C4-2B (cell line): ENCODE data around the gene ADGRG7.

Source experiments
- ZFX ChIP-seq: fragments of 450-650 bp; IDR thresholded peaks from 2 replicates; pipeline ENCODE4 v1.6.1; 2017
- TF ChIP-seq, protein P1 (sequence below): fragments of 450-650 bp; conservative IDR thresholded peaks from 2 replicates; pipeline ENCODE4 v1.5.1; 2017; ENCODE audit warnings: mild to moderate bottlenecking

- TF ChIP-seq, protein P1, sequence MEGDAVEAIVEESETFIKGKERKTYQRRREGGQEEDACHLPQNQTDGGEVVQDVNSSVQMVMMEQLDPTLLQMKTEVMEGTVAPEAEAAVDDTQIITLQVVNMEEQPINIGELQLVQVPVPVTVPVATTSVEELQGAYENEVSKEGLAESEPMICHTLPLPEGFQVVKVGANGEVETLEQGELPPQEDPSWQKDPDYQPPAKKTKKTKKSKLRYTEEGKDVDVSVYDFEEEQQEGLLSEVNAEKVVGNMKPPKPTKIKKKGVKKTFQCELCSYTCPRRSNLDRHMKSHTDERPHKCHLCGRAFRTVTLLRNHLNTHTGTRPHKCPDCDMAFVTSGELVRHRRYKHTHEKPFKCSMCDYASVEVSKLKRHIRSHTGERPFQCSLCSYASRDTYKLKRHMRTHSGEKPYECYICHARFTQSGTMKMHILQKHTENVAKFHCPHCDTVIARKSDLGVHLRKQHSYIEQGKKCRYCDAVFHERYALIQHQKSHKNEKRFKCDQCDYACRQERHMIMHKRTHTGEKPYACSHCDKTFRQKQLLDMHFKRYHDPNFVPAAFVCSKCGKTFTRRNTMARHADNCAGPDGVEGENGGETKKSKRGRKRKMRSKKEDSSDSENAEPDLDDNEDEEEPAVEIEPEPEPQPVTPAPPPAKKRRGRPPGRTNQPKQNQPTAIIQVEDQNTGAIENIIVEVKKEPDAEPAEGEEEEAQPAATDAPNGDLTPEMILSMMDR, result no peak
- TF ChIP-seq ZFX, result no peak
Measured at GRCh38 chr3:100602506-100603444, 6.6 kb upstream of the ADGRG7 start.
